A673 (cell line): ENCODE results near the gene SPATA13. TPM values are rescaled to one million over a fixed set of nuclear protein-coding genes. Genes with fewer than 3 reads are reported as not detected.

Experiments used
- BruUV-seq: library from RNA; stranded (reverse); fragments of 400-500 nt; replicated peaks from 2 replicates; lab custom pipeline; 2021; lab: Mats Ljungman, UMichigan
- CTCF ChIA-PET: fragments of 300-600 bp; sonication (Branson Sonifier 250); formaldehyde crosslinking; loops from one replicate; lab custom pipeline; 2022; ENCODE audit warnings: antibody characterized with exemption; lab: Charles Lee
- POLR2A ChIA-PET: fragments of 300-600 bp; sonication (Branson Sonifier 250); formaldehyde crosslinking; loops from one replicate; lab custom pipeline; 2022; ENCODE audit warnings: antibody characterized with exemption; ENCODE audit not compliant: low non-redundant PET; lab: Charles Lee
- DNase-seq: peaks from one replicate; pipeline ENCODE4 v3.0.0-alpha.2; 2015; ENCODE audit warnings: low spot score
- H3K27ac ChIP-seq: fragments of 200-600 bp; sonication (generic); 2 replicates; pipeline ENCODE4 v1.5.1; 2016; ENCODE audit warnings: mixed run types, low read depth, mild to moderate bottlenecking, mixed read lengths, antibody characterized with exemption, low read length; ENCODE audit not compliant: poor library complexity, severe bottlenecking
- H3K27me3 ChIP-seq: fragments of 200-600 bp; sonication (generic); replicated peaks from 2 replicates; pipeline ENCODE4 v1.6.1; 2017; ENCODE audit warnings: mixed run types, low read depth, mild to moderate bottlenecking, mixed read lengths, antibody characterized with exemption, low read length; ENCODE audit not compliant: insufficient read depth, poor library complexity
- H3K36me3 ChIP-seq: fragments of 200-600 bp; sonication (generic); 2 replicates; pipeline ENCODE4 v1.6.1; 2016; ENCODE audit warnings: mixed run types, mild to moderate bottlenecking, mixed read lengths, antibody characterized with exemption, low read length; ENCODE audit not compliant: insufficient read depth, poor library complexity, severe bottlenecking
- H3K4me1 ChIP-seq: fragments of 200-600 bp; sonication (generic); 2 replicates; pipeline ENCODE4 v1.6.1; 2017; ENCODE audit warnings: mixed run types, mild to moderate bottlenecking, mixed read lengths, antibody characterized with exemption, low read length; ENCODE audit not compliant: insufficient read depth, poor library complexity, severe bottlenecking
- H3K4me3 ChIP-seq: fragments of 200-600 bp; sonication (generic); 2 replicates; pipeline ENCODE4 v1.5.1; 2016; ENCODE audit warnings: low read depth, mixed run types, mild to moderate bottlenecking, mixed read lengths, low read length; ENCODE audit not compliant: poor library complexity, severe bottlenecking
- H3K9me3 ChIP-seq: fragments of 200-600 bp; sonication (generic); 2 replicates; pipeline ENCODE4 v1.6.1; 2016; ENCODE audit warnings: mixed run types, low read depth, mild to moderate bottlenecking, mixed read lengths, antibody characterized with exemption, low read length; ENCODE audit not compliant: poor library complexity, severe bottlenecking
- EZH2 ChIP-seq: fragments of 200-600 bp; sonication (generic); IDR thresholded peaks from 2 replicates; pipeline ENCODE4 v1.6.1; 2017; ENCODE audit warnings: borderline replicate concordance, low read depth, mild to moderate bottlenecking, mixed read lengths, antibody characterized with exemption, low read length; ENCODE audit not compliant: poor library complexity, severe bottlenecking
- intact Hi-C: fragments of 100-400 bp; cut with micrococcal nuclease; formaldehyde crosslinking; loops from one replicate; pipeline ENCODE4 v1.10.0; 2022; ENCODE audit not compliant: unreplicated experiment
- total RNA-seq: library from RNA; stranded (reverse); gene quantifications from 2 replicates; pipeline ENCODE4 v1.2.3, GENCODE V29; 2021
- TF ChIP-seq, protein P1 (sequence below): fragments of 300-800, 200-600 bp; sonication (generic); conservative IDR thresholded peaks from 2 replicates; pipeline ENCODE4 v1.5.1; 2017; ENCODE audit warnings: low read depth, mild to moderate bottlenecking, antibody characterized with exemption, low read length, moderate library complexity, mixed read lengths

The SPATA13 gene
- total RNA-seq, 1 experiment from 2014 or later, result 58.2 TPM

DNA sequence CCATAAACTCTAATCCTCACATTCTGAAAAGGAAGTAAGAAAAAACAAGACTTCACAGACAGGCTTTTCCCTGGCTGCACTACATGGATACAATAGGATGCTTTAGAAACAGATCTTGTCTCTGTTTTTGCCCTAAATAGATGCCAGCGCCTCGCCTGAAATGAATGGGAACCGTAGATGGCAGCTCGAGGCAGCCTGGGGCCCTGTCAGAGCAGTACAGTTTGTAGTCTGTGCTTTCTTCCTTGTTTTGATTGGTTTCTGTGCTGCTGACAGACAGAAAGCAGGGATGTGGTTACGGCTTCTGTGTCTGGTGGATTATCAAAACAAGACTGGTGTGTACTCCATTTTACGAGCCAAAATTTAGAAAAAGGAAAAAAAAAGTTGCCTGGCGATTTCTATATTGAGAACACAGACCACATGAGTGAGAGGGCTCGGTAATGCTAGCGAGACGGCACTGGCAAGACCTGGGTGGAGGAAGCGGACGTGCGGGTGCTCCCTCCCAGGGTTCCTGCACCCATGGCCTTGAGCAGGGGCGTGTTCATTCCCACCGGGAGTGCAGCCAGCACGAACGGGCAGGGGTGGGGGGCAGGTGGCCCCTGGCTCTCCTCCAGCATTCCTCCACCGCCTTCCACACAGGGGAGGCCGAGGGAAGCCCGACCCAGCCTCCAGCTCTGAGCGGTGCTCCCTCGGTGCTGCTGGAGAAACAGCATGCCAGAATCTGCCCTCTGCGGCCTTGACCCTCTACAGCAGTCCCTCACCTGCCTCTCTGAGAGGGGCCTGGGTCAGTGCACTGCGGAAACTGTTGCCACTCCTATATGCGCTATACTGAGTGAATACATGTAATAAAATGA, 111.3 kb downstream of the SPATA13 start:
- TF ChIP-seq, protein P1, sequence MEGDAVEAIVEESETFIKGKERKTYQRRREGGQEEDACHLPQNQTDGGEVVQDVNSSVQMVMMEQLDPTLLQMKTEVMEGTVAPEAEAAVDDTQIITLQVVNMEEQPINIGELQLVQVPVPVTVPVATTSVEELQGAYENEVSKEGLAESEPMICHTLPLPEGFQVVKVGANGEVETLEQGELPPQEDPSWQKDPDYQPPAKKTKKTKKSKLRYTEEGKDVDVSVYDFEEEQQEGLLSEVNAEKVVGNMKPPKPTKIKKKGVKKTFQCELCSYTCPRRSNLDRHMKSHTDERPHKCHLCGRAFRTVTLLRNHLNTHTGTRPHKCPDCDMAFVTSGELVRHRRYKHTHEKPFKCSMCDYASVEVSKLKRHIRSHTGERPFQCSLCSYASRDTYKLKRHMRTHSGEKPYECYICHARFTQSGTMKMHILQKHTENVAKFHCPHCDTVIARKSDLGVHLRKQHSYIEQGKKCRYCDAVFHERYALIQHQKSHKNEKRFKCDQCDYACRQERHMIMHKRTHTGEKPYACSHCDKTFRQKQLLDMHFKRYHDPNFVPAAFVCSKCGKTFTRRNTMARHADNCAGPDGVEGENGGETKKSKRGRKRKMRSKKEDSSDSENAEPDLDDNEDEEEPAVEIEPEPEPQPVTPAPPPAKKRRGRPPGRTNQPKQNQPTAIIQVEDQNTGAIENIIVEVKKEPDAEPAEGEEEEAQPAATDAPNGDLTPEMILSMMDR, result no peak
- no peak for TF ChIP-seq EZH2
- Histone ChIP-seq H3K27me3 (no peaks in the 10 kb centered on the region), H3K4me1 (peaks cover 43% of the 10 kb centered on the region), H3K9me3 (no peaks in the 10 kb centered on the region), H3K36me3 (no peaks in the 10 kb centered on the region), H3K4me3 (peak overlapping the region; percentile 53), H3K27ac (peak overlapping the region; percentile 97)
- BruUV-seq, result no TSS peak
- DNase-seq, result peak; percentile 78
- ChIA-PET CTCF (no interaction called here), POLR2A (no interaction called here)
- intact Hi-C loops, result loop anchor here (2.0 kb wide), 1 partner anchor 39 kb away; no protein-coding TSS in a partner anchor

DNA sequence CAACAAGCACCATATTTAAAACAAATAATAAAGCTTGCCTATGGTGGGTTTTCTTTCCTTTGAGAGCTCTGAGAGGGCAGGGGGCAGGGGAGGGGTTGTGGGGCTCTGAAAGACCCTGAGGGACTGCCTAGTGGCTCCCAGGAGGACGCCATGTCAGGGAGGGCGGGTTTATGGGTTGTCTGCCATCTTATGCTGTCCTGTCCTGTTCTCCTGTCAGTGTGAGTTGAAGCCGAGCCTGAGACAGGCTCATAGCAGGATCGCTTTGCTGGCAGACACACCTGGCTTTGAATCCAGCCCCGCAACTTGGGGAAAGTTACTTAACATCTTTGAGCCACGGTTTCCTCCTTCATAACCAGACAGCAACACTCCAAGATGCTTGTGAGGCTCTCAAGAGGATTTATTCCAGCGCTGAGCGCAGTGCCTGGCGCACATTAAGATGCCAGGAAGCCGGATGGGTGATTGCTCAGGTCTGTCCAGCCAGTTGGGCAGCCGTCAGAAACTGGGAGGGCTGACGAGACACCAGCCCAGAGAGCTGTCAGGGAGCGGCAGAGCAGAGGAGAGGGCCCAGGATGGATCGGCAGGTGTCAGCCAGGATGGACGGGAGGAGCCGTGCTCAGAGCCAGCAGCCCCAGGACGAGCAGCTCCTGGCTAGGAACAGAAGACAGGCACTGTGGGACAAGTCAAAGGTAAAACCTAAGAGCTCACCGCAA, 112.1 kb downstream of the SPATA13 start:
- Histone ChIP-seq H3K27ac (peak overlapping the region; percentile 97), H3K4me1 (peaks cover 50% of the 10 kb centered on the region), H3K9me3 (no peaks in the 10 kb centered on the region), H3K4me3 (peak overlapping the region; percentile 53), H3K36me3 (no peaks in the 10 kb centered on the region), H3K27me3 (no peaks in the 10 kb centered on the region)
- intact Hi-C loops, result no loop called here
- DNase-seq, result peak; percentile 53
- ChIA-PET POLR2A (no interaction called here), CTCF (no interaction called here)
- TF ChIP-seq, protein P1, result no peak
- TF ChIP-seq EZH2, result no peak
- TSS peak; percentile 42 for BruUV-seq

DNA sequence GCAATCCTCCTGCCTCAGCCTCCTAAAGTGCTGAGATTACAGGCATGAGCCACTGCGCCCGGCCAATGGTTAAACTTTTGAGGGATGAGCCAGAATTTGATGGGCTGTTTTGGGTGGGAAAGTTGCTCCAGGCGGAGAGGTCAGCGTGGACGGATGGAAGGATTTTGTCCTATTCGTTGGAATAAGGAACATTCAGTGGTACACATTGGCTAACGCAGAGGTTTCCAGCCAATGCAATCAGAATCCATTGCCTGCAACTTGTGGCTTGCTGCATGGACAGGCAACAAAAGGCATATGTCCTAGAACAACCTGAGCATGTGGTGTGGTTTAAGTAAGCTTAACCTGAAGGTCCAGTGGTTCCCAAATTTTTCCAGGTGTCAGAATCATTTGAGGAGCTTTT, 113.4 kb downstream of the SPATA13 start:
- Histone ChIP-seq H3K4me3 (peak overlapping the region; percentile 53), H3K27me3 (no peaks in the 10 kb centered on the region), H3K9me3 (no peaks in the 10 kb centered on the region), H3K27ac (peak overlapping the region; percentile 97), H3K36me3 (no peaks in the 10 kb centered on the region), H3K4me1 (peaks cover 60% of the 10 kb centered on the region)
- no TSS peak for BruUV-seq
- no peak for DNase-seq
- CTCF ChIA-PET, result no interaction called here
- intact Hi-C loops, result no loop called here
- POLR2A ChIA-PET, result no interaction called here
- TF ChIP-seq, protein P1, result no peak
- no peak for TF ChIP-seq EZH2
